NCI-H1436 (cell line): ENCODE measurements around the gene CTAGE1.
"Not testable (repeated sequence)": the region's sequence is repeated elsewhere in the genome, so short reads cannot be mapped to it uniquely, and the experiment has no call there.

Source experiments
- DNase-seq: peaks from one replicate; lab custom pipeline; 2025; lab: John Stamatoyannopoulos, UW

CTAGE1 gene

DNA sequence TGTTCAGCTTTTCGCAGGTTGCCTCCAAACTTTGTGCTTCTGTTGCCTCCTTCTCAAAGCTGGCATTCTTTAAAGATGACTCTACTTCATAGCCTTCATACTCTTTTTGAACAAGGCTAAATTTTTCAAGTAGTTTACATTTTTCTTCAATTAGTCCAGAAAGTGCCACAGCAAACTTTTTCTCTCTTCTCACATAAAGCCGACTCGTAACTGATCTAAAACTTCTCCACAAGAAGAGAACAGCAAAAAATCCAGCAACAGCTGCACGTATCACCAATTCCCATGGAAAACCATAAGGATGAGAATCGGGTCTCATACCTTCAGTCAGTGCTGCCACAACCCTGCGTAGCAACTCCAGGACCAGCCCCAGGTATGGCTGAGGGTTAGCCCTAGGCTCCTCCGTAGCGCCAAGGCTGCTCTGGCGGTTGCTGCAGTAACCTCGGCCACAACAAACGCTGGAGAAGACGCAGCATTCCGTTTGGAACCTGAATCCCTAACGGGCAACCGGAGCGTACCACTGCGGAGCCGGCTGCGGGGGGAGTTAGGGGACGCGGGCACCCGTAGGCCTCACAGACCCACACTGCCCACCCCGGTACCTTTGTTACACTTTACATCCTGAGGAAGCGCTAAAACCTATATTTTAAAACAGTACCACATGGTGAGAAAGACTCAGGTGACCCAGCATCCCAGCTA, at the start of gene CTAGE1:
Gene CTAGE1, minus strand, starts transcription at position 420 of the 693 bp plus-strand sequence. Its CDS starts 104 bp downstream, at position 316.
- DNase-seq = no peak

GRCh38 chr18:22466608-22467395, 49.1 kb upstream of the CTAGE1 start:
- no peak for DNase-seq

DNA sequence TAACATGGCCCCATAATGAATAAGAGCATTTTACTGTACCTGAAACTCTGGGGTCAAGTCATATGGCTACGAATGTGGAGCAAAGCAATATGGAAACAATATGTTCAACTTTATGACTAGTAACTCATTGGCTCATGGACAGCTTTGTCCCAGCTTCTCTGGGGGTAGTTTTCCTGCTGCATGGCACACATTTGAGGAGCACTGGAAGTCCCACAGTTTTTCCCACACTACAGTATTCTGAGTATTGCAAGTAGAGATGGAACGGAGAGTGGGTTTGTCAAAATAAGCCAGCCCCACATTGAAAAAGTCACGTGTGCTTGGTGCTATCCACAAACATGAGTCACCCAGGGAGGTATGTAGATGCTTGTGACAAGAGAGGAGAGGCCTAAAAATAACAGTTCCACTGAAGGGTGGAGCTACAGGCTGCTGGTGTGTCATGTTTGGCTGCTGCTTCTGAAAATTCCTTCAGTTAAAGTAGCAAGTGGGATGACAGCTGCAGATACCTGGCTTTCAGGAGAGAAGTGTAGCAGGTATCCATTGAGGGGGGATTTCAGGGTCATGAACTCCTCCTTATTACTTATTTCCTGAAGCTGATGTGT, 48.2 kb upstream of the CTAGE1 start:
- no peak for DNase-seq

- DNase-seq = no peak
These were observed 45.4 kb upstream of the CTAGE1 start for GRCh38 chr18:22463076-22463475.

- DNase-seq = no peak
These were observed 41.8 kb upstream of the CTAGE1 start for GRCh38 chr18:22459491-22459890.

DNA sequence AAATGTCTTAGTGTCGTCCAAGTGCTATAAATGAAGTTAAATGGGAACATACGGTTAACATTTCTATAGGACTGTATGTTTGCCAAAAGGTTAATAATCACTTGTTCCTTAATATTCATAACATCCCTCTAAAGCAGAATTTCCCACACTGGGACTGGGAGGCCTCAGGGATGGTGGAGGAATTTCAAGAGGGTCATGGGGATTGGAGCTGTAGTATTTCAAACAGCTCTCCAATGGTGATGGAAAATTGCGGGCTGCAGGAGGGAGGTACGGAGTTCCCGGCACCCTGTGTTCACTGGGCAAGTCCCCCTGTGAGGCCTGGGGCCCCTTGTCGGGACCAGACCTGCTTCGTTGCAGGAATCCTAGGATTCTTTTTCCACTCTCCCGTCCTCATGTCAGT, 39.8 kb upstream of the CTAGE1 start:
- DNase-seq = no peak

GRCh38 chr18:22456547-22456946, 38.8 kb upstream of the CTAGE1 start:
- DNase-seq = no peak

GRCh38 chr18:22456116-22456480, 38.4 kb upstream of the CTAGE1 start:
- no peak for DNase-seq

- DNase-seq = no peak
These were observed 37.9 kb upstream of the CTAGE1 start for GRCh38 chr18:22455425-22456115.

GRCh38 chr18:22453315-22453714, 35.6 kb upstream of the CTAGE1 start:
- no peak for DNase-seq

DNA sequence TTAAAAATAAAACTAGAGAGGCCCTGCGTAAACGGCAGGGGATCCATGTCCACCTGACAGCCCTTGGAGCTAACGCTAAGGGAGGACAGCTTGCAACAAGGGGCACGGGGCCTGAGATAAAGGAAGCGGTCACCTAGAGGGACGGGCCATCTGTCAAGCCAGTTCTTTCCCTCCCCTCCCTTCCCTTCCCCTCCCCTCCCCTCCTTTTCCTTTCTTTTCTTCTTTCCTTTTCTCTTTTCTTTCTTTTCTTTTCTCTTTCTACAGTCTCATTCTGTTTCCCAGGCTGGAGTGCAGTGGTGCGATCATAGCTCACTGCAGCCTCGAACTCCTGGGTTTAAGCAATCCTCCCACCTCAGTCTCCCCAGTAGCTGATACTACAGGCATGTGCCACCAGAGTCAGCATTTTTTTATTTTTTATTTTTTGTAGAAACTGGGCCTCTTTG, 34.5 kb upstream of the CTAGE1 start:
- DNase-seq = no peak

DNA sequence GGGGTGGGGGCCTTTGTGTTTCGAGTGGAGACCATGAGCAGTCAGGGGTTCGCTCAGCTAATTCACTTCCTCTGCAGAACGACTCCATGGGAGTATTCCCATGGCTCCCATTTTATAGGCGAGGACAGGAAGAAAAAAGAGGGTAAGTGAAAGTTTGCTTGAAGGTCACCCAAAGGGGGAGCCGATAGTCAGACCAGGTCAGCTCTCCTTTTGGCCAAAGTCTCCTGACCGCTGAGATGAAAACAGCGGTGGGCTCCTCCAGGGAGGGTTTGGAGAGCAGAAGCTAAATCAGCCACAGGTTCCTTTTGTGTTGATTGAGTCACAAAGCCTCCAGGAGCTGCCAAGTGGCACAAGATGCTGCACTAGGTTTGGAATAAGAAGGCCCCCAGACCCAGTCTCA, 34.1 kb upstream of the CTAGE1 start:
- DNase-seq = no peak

- DNase-seq = not testable (repeated sequence)
These were observed 33.1 kb upstream of the CTAGE1 start for GRCh38 chr18:22450766-22451165.

DNA sequence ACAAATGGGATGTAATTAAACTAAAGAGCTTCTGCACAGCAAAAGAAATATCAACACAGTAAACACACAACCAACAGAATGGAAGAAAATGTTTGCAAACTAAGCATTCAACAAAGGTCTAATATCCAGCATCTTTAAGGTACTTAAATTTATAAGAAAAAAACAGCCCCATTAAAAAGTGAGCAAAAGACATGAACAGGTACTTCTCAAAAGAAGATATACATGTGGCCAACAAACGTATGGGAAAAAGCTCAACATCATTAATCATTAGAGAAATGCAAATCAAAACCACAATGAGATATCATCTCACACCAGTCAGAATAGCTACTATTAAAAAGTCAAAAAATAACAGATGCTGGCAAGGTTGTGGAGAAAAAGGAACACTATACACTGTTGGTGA, 32.6 kb upstream of the CTAGE1 start:
- DNase-seq = not testable (repeated sequence)

DNA sequence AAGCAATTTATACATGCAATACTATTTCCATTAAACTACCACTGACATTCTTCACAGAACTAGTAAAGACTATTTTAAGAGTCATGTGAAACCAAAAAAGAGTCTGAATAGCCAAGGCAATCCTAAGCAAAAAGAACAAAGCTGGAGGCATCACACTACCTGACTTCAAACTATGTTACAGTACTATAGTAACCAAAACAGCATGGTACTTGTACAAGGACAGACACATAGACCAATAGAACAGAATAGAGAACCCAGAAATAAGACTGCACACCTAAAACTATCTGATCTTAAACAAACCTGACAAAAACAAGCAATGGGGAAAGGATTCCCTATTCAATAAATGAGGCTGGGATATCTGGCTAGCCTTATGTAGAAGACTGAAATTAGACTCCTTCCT, 32.0 kb upstream of the CTAGE1 start:
- not testable (repeated sequence) for DNase-seq

DNA sequence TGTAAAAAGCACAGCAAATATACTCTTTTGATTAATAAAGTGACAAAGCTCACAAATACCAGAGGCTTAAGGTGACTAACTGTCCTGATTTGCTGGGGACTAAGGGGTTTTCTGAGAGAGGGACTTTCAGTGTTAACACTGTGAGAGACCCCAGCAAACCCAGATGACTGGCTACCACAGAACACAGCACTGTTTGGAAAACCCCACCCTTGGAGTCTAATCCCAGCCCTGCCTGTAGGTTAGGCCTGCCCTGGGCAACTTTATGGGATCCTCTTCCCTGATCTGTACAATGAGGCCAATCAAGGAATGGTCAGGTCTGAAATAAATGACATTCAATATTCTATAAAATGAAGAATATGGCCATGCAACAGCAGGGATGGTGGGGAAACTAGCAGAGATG, 30.5 kb upstream of the CTAGE1 start:
- no peak for DNase-seq

- no peak for DNase-seq
These were observed 30.1 kb upstream of the CTAGE1 start for GRCh38 chr18:22447792-22448191.

DNA sequence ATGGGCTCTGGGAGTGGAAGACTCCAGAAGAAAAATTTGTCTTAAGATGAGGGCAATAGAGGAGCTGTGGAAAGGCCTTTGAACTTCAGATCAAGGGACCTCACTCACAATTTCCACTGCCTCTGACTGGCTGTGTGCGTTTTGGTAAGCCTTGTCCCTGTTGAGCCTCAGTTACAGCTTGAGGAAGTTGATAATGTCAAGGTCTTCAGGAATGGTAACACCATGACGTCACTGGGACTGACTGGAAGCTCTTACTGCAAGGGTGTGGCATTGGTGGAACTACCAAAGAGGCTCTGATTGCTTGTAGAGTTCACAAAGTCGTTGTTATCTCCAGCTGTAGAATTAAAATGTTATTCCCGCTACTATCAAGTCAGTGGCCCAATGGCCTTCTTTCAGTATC, 29.2 kb upstream of the CTAGE1 start:
- no peak for DNase-seq

GRCh38 chr18:22446325-22446724, 28.6 kb upstream of the CTAGE1 start:
- DNase-seq = no peak

DNA sequence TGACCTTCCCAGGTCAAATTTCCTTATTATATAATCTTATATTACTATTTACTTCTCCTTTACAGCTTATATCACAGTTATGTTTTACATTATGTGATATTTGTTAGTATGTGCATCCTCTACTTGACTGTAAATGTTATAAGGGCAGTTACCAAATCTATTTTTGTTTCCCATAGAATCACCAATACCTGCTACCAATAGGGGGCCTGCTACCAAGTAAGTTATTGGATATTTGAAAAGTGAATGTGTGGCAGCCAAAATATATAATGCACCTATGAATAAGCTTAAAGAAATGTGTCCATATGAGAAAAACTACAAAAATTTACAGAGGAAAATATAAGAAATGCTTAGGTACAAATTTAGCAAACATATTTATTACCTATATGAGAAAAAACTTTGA, 23.9 kb upstream of the CTAGE1 start:
- DNase-seq = no peak

DNA sequence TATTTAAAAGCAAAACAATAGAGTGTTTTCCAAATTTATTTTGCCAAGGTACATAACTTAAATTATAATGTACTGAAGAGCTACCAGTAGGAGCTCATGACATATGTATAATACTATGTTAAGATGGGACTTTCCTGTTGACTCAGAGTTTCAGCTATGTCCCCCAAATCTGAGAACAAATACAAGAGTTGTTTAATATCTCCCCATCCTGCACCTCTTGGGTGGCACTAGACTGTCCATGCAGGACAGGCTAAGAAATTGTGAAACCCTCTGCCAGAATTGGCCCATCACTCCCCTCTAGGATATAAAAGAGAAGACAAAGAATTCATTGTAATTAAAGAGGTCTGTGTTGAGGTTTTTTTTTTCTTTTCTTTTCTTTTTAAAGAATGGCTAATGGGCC, 21.7 kb upstream of the CTAGE1 start:
- DNase-seq = no peak

DNA sequence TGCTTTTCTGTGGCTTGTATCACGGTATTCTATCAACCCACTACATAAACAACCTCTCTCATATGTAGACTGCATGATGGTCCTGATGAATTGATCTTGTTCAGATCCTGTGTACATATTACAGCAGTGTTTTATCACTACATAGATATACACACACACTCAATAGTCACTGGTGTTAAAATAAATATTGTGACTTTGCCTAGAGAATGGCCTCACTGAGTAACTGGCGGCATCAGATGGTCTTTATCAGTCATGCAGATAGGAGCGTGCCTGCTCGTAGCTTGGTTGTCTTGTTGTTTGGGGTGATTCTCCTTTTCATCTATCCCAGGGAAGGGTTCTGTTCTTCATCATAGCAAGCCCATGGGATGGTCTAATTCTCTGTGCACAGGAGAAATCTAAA, 18.4 kb upstream of the CTAGE1 start:
- DNase-seq = no peak
